Neuron (in vitro differentiated cells): Measurements from ENCODE around the gene UNC93A.
"Not testable (repeated sequence)": the region's sequence is repeated elsewhere in the genome, so short reads cannot be mapped to it uniquely, and the experiment has no call there.

Source experiments
- H2AFZ ChIP-seq: one replicate; pipeline ENCODE4 v1.6.1; 2013; ENCODE audit warnings: low read depth, mild to moderate bottlenecking, inconsistent platforms, low read length, moderate library complexity
- H3K27me3 ChIP-seq: one replicate; pipeline ENCODE4 v1.6.1; 2013; ENCODE audit warnings: low read length; ENCODE audit not compliant: insufficient read depth
- H3K36me3 ChIP-seq: one replicate; pipeline ENCODE4 v1.6.1; 2013; ENCODE audit warnings: low read length; ENCODE audit not compliant: insufficient read depth
- H3K4me1 ChIP-seq: one replicate; pipeline ENCODE4 v1.6.1; 2013; ENCODE audit warnings: low read length; ENCODE audit not compliant: insufficient read depth
- H3K4me3 ChIP-seq: 2 replicates; pipeline ENCODE4 v1.5.1; 2013; ENCODE audit warnings: mild to moderate bottlenecking, low read length, moderate library complexity
- H3K9me3 ChIP-seq: one replicate; pipeline ENCODE4 v1.6.1; 2013; ENCODE audit warnings: low read length

The UNC93A gene

GRCh38 chr6:167302074-167302473, 11.0 kb downstream of the UNC93A start:
- no peak overlapping the region for H3K4me3 ChIP-seq
- H3K27me3 ChIP-seq: no peaks in the 10 kb centered on the region
- no peaks in the 10 kb centered on the region for H3K36me3 ChIP-seq
- peaks cover 2% of the 10 kb centered on the region for H3K4me1 ChIP-seq
- no peak overlapping the region for H2AFZ ChIP-seq
- H3K9me3 ChIP-seq: no peaks in the 10 kb centered on the region

- H2AFZ ChIP-seq: no peak overlapping the region
- no peaks in the 10 kb centered on the region for H3K36me3 ChIP-seq
- H3K4me3 ChIP-seq: no peak overlapping the region
- no peaks in the 10 kb centered on the region for H3K9me3 ChIP-seq
- no peaks in the 10 kb centered on the region for H3K27me3 ChIP-seq
- peaks cover 2% of the 10 kb centered on the region for H3K4me1 ChIP-seq
Measured at GRCh38 chr6:167302796-167303195, 11.7 kb downstream of the UNC93A start.

- Histone ChIP-seq H3K4me1 (peaks cover 2% of the 10 kb centered on the region), H3K4me3 (no peak overlapping the region), H3K27me3 (no peaks in the 10 kb centered on the region), H3K36me3 (no peaks in the 10 kb centered on the region), H2AFZ (no peak overlapping the region), H3K9me3 (peaks cover 2% of the 10 kb centered on the region)
Measured at GRCh38 chr6:167303675-167304625, 12.8 kb downstream of the UNC93A start.

GRCh38 chr6:167304912-167305311, 13.8 kb downstream of the UNC93A start:
- Histone ChIP-seq H2AFZ (no peak overlapping the region), H3K27me3 (no peaks in the 10 kb centered on the region), H3K9me3 (peaks cover 2% of the 10 kb centered on the region), H3K4me3 (no peak overlapping the region), H3K4me1 (peaks cover 2% of the 10 kb centered on the region), H3K36me3 (no peaks in the 10 kb centered on the region)

- H3K9me3 ChIP-seq: peaks cover 2% of the 10 kb centered on the region
- H3K27me3 ChIP-seq: no peaks in the 10 kb centered on the region
- no peaks in the 10 kb centered on the region for H3K36me3 ChIP-seq
- H3K4me3 ChIP-seq: no peak overlapping the region
- H2AFZ ChIP-seq: no peak overlapping the region
- H3K4me1 ChIP-seq: peaks cover 2% of the 10 kb centered on the region
Measured at GRCh38 chr6:167305796-167306195, 14.7 kb downstream of the UNC93A start.

GRCh38 chr6:167306401-167306998, 15.4 kb downstream of the UNC93A start:
- Histone ChIP-seq H2AFZ (no peak overlapping the region), H3K4me3 (no peak overlapping the region), H3K4me1 (peaks cover 6% of the 10 kb centered on the region), H3K36me3 (no peaks in the 10 kb centered on the region), H3K9me3 (peaks cover 2% of the 10 kb centered on the region), H3K27me3 (no peaks in the 10 kb centered on the region)

GRCh38 chr6:167307342-167307955, 16.3 kb downstream of the UNC93A start:
- Histone ChIP-seq H3K9me3 (peaks cover 2% of the 10 kb centered on the region), H3K36me3 (no peaks in the 10 kb centered on the region), H3K4me1 (peaks cover 6% of the 10 kb centered on the region), H2AFZ (no peak overlapping the region), H3K27me3 (no peaks in the 10 kb centered on the region), H3K4me3 (no peak overlapping the region)

- Histone ChIP-seq H3K4me1 (peaks cover 6% of the 10 kb centered on the region), H3K36me3 (no peaks in the 10 kb centered on the region), H3K9me3 (peaks cover 2% of the 10 kb centered on the region), H3K27me3 (no peaks in the 10 kb centered on the region), H2AFZ (no peak overlapping the region), H3K4me3 (no peak overlapping the region)
Measured at GRCh38 chr6:167308207-167308606, 17.1 kb downstream of the UNC93A start.

- not testable (repeated sequence) for H2AFZ ChIP-seq, H3K27me3 ChIP-seq, H3K9me3 ChIP-seq
Measured at GRCh38 chr6:167309355-167310192, 18.5 kb downstream of the UNC93A start.

GRCh38 chr6:167311286-167311685, 20.2 kb downstream of the UNC93A start:
- H3K27me3 ChIP-seq: no peaks in the 10 kb centered on the region
- no peaks in the 10 kb centered on the region for H3K36me3 ChIP-seq
- no peak overlapping the region for H2AFZ ChIP-seq
- H3K4me3 ChIP-seq: no peak overlapping the region
- peaks cover 2% of the 10 kb centered on the region for H3K9me3 ChIP-seq
- peaks cover 6% of the 10 kb centered on the region for H3K4me1 ChIP-seq

More at GRCh38 chr6:167309355-167310192, 18.5 kb downstream of the UNC93A start:
- H3K36me3 ChIP-seq, H3K4me1 ChIP-seq, H3K4me3 ChIP-seq: not testable (repeated sequence)

GRCh38 chr6:167311691-167312090, 20.6 kb downstream of the UNC93A start:
- not testable (repeated sequence) for H2AFZ ChIP-seq, H3K4me3 ChIP-seq, H3K9me3 ChIP-seq, H3K36me3 ChIP-seq, H3K4me1 ChIP-seq, H3K27me3 ChIP-seq

GRCh38 chr6:167314180-167314821, 23.2 kb downstream of the UNC93A start:
- Histone ChIP-seq H3K9me3 (no peaks in the 10 kb centered on the region), H3K27me3 (no peaks in the 10 kb centered on the region), H3K36me3 (no peaks in the 10 kb centered on the region), H3K4me1 (peaks cover 6% of the 10 kb centered on the region), H3K4me3 (no peak overlapping the region), H2AFZ (no peak overlapping the region)
